Endothelial cell of coronary artery (primary cell): ENCODE results near the gene ERICH4. TPM values are rescaled to one million over a fixed set of nuclear protein-coding genes. Genes with fewer than 3 reads are reported as not detected.

Source experiments
- total RNA-seq: library from RNA; depleted of rRNA; stranded (reverse); fragments of >200 nt; gene quantifications from 2 replicates; pipeline ENCODE4 v1.2.3, GENCODE V29; 2014

The ERICH4 gene, protein sequence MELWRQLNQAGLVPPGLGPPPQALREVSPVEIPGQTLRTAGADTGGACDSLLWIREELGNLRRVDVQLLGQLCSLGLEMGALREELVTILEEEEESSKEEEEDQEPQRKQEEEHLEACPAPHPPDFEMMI
- not detected in 2 replicates for total RNA-seq

DNA sequence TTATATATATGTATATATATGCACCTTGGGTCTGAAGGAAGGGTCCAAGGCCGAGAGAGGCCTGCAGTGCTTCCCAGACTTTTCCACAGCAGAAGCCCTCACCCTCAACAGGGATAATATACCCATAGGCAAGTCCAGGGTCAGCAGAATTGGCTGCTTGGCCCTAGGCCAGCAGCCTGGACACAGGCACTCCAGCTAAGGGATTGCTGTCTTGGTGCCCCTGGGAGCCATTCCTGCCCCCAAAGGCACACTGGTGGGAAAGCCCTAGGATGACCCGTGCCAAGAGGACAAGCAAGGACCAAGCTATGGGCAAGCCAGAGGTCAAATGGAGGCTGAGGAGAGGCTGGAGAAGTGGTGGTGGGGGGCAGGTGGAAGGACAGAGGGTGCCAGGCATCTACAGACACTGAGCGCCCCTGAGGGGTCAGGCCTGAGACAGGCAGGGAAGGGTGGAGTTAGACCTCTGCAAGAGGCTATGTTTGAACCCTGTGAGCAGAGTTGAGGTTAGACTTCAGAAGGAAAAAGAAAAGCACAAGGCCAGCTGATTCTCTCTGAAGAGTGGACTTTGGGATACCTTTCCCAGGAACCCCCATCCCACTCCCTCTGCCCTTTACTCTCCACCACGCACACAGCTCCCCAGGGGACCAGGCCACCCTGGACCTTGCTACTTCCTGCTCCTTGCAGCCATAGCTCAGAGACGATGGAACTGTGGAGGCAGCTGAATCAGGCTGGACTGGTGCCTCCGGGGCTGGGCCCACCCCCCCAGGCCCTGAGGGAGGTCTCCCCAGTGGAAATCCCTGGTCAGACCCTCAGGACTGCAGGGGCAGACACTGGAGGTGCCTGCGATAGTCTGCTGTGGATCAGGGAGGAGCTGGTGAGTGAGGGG lies at the start of gene ERICH4:
Gene ERICH4, plus strand, starts transcription at position 684 of the 883 bp plus-strand sequence. Its CDS starts 14 bp downstream, at position 698.

DNA sequence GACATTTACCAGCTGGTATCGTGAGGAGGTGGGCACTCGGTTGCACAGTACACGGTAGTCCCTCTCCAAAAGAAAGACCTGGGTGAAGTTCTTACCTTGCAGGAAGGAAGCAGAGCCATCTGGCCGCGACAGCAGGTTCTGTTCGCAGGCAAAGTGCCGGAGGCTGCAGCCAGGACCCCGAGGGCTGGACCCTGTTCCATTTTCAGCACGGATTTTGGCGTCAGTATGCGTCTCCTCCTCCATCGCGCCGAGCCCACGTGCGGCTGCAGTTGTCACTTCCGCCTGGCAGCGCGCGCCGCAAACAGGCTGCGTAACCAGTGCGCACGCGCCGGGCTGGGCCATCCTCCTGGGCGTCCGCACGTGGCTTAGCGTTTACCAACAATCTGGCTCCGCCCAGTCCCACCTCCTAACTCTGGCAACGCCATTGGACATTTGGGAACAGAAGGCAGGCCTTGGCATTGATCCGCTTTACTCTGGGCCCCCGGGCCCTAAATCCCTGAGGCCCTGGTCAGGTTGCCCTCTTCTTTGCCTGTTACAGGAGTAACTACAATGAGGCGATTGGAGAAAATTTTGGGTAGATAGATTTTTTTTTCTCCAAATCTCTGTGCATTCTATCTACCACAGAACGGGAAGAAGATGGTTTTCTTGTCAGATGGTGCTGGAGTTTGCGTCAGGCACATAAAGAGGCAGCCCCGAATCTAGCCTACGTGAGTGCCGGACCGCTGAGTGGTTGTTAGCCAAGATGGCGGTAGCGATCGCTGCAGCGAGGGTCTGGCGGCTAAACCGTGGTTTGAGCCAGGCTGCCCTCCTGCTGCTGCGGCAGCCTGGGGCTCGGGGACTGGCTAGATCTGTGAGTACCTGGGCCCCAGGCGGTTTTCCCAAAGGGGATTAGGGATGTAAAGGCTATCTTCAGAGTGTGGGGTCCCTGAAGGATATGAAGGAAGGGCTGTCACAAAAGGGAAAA lies 45.6 kb upstream of the ERICH4 start, which contains the start of the genes BCKDHA and EXOSC5:
Gene BCKDHA, plus strand, starts transcription at position 733 of the 964 bp plus-strand sequence. Its CDS starts 10 bp downstream, at position 743.
Gene EXOSC5, minus strand, starts transcription at position 274 of the 964 bp plus-strand sequence. Its CDS starts 31 bp downstream, at position 243.

DNA sequence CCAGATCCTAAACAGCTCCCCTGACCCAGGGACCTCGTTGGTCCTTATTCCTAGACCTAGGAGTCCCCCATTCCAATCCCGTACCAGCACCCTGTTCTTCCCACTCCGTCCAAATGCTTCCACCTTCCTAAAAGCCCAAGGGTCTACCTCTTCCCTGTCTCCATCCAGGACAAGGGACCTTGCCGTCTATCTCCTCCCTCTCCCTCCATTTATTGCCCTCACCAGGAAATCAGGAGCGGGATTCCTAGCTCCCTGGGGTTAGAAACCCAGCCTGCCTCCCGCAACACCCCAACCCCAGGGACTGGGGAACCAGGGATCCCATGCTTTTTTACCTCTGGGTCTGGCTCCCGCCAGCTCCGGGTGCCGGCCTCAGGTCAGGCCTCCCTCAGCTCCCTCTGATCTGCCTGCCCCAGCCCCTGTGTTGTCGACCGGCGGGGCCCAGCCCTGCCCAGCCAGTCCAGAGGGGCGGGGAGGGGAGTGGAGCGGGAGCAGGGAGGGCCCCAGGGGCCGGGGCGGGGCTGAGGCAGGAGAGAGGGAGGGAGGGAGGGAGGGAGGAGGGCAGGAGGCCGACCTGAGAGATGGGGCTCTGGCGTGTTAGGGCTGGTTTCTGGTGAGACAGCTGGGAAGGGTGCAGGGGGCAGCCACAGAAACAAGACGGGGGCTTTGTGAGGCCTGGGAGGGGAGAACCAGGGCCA lies 15.9 kb upstream of the ERICH4 start, which contains the start of gene B3GNT8:
Gene B3GNT8, minus strand, starts transcription at position 423 of the 695 bp plus-strand sequence. CDS start 596 bp downstream, outside the sequence.

DNA sequence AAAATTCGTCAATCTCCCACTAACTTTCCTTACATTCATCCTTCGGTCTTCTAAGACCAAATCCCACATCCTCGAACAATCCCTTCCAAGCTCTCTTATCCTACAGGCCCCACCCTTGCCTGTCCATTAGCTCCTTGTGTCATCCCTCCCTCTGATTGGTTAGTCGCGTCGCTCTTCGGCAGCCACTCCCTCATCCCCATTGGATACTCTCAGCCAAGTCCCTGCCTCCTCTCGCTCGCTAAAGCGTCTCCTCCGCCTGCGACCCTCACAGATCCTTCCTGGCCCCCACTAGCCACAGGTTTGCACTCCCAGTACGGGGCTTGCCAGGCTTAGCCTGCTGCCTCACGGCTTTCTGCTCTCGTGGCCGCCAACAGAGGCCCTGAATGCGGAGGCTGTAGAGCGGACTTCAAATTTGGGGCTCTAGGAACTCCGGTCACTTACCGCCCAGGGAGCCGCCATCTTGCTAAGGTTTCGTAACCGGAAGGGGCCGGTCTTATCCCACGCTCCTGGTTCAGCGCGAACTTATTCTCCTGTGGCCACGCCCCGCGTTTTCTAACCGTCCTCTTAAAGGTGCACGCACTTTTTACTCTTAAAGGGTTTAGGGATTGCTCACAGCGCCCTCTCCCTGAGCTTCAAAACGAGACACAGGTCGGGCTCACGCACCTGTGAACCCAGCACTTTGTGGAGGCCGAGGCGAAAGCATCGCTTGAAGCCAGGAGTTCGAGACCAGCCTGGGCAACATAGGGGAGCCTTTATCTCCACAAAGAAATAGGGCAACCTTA lies 3.3 kb upstream of the ERICH4 start, which contains the start of gene DMAC2:
Gene DMAC2, minus strand, starts transcription at position 472 of the 782 bp plus-strand sequence. Its CDS starts 13 bp downstream, at position 459.

Other genes with a start within 250 kb of the ERICH4 start
- gene CYP2S1, start 249.9 kb upstream of the ERICH4 start, total RNA-seq, result 0.09 and 0.54 TPM in 2 replicates
- gene AXL, start 223.9 kb upstream of the ERICH4 start, total RNA-seq, result 91.9 and 209 TPM in 2 replicates
- 69.6 and 79.2 TPM in 2 replicates for gene HNRNPUL1, start 178.8 kb upstream of the ERICH4 start, total RNA-seq
- gene CCDC97, start 133.0 kb upstream of the ERICH4 start, total RNA-seq, result 7.9 and 9.5 TPM in 2 replicates
- gene TGFB1, start 89.2 kb upstream of the ERICH4 start, total RNA-seq, result 19.4 and 52.1 TPM in 2 replicates
- gene B9D2, start 79.0 kb upstream of the ERICH4 start, total RNA-seq, result 9.8 and 10.8 TPM in 2 replicates
- gene TMEM91, start 66.6 kb upstream of the ERICH4 start, total RNA-seq, result 6.3 and 7.1 TPM in 2 replicates
- 14.4 and 18.3 TPM in 2 replicates for gene EXOSC5, start 45.8 kb upstream of the ERICH4 start, total RNA-seq
- 43.4 and 47.3 TPM in 2 replicates for gene BCKDHA, start 45.3 kb upstream of the ERICH4 start, total RNA-seq
- 2.2 and 2.8 TPM in 2 replicates for gene B3GNT8, start 15.8 kb upstream of the ERICH4 start, total RNA-seq
- 40.2 and 42.0 TPM in 2 replicates for gene DMAC2, start 3.2 kb upstream of the ERICH4 start, total RNA-seq
- 0.47 and 1.6 TPM in 2 replicates for gene CEACAM21, start 133.0 kb downstream of the ERICH4 start, total RNA-seq
- gene CEACAM4, start 183.9 kb downstream of the ERICH4 start, total RNA-seq, result not detected in 2 replicates
- not detected in 2 replicates for gene CEACAM7, start 245.1 kb downstream of the ERICH4 start, total RNA-seq